GM18526 (cell line): ENCODE data around the gene TMEM150A.
A peak's percentile ranks its signal among the peaks of the same experiment; 100 is the strongest.

Experiments
- POLR2A ChIP-seq: IDR thresholded peaks from 3 replicates; pipeline ENCODE4 v1.6.1; 2011; ENCODE audit not compliant: insufficient read length; ENCODE audit errors: extremely low read depth

Gene TMEM150A, protein sequence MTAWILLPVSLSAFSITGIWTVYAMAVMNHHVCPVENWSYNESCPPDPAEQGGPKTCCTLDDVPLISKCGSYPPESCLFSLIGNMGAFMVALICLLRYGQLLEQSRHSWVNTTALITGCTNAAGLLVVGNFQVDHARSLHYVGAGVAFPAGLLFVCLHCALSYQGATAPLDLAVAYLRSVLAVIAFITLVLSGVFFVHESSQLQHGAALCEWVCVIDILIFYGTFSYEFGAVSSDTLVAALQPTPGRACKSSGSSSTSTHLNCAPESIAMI

DNA sequence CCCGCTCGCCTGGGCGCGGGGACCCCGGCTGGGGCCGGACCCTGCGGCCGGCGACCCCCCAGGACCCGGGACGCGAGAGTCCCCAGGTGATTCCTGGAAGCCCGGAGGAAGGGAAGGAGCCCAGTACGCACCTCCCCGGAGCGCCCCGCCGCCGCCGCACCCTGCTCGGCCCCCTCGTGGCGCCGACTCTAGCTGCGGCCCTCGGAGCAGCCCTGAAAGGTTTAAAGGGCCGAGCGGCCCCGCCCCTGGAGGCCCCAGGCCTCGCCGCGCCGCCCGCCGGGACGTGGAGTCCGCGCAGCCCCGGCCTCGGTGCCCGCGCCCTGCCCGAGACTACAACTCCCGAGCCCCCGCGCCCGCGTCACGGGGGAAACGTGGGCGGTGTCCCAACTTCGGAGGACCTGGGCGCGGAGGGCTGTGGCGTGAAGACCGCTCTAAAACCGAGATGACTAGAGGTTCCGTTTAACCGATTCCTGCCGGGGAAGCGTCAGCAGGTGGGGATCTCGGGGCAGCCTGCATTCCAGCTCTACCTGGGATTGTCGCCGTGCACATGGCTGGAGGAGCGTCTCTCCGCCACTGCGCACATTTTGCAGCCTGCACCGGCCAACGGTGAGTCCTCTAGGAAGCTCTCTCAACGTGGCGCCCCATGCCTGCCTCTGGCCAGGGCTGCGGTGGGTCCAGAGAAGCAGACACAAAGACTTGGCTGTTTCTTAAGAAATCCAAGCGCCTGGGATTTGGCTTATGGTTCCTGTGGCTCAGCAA lies at the start of gene TMEM150A:
TMEM150A (minus strand) TSS at position 223 of the 759 bp plus-strand sequence. CDS start 750 bp downstream, outside the sequence.
- TF ChIP-seq POLR2A: peak; percentile 51

DNA sequence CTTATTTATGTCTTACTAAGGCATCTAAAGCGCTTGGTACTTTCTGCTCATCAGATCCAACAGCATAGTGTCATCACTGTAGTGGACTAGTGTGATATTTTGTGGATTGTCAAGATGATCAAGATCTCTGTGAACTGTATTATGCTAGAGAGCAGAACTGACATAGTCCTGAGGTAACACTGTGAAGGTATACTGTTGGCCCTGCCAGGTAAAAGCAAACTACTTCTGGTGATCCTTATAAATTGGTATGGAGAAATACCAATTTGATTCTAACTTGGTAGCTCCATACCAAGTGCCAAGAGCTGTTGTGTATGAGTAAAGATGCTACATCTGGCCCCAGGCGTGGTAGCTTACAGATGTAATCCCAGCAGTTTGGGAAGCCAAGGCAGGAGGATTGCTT lies 49.6 kb upstream of the TMEM150A start:
- no peak for TF ChIP-seq POLR2A

GRCh38 chr2:85651097-85651496 lies 48.6 kb upstream of the TMEM150A start:
- no peak for TF ChIP-seq POLR2A

DNA sequence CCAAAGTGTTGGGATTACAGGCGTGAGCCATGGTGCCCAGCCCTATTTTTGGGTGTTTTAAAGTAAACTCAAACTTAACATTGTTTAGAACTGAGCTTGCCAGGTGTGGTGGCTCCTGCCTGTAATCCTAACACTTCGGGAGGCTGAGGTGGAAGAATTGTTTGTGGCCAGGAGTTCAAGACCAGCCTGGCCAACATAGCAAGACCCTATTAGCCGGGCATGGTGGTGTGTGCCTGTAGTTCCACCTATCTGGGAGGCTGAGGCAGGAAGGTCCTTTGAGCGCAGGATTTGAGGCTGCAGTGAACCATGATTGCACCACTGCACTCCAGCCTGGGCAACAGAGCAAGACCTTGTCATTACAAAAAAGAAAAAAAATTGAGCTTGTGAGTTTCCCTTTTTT lies 48.0 kb upstream of the TMEM150A start:
- no peak for TF ChIP-seq POLR2A

- no peak for TF ChIP-seq POLR2A
These were observed 47.0 kb upstream of the TMEM150A start for GRCh38 chr2:85649201-85650190.

DNA sequence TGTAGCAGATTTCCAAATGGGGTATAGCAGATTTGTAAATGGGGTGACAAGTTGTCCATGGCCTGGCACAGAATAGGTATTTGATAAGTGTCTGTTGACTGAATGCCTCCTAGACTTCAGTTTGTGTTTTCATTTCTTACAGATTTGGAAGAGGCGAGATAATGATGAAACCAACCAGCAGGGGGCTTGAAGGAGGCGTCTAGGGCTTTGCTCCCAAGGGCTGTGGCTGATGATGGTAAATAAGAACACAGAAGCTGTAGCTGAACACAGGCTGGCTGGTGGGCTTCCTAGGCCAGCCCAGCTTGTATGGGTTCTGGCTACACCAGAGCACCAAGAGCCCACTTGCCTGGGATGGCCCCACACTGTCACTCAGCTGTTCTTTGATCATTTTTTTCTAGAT lies 46.1 kb upstream of the TMEM150A start:
- no peak for TF ChIP-seq POLR2A

GRCh38 chr2:85647823-85648526 lies 45.5 kb upstream of the TMEM150A start:
- no peak for TF ChIP-seq POLR2A

GRCh38 chr2:85646166-85646565 lies 43.7 kb upstream of the TMEM150A start:
- TF ChIP-seq POLR2A: no peak

GRCh38 chr2:85644909-85645308 lies 42.4 kb upstream of the TMEM150A start:
- TF ChIP-seq POLR2A: no peak

- no peak for TF ChIP-seq POLR2A
These were observed 40.2 kb upstream of the TMEM150A start for GRCh38 chr2:85642725-85643124.

DNA sequence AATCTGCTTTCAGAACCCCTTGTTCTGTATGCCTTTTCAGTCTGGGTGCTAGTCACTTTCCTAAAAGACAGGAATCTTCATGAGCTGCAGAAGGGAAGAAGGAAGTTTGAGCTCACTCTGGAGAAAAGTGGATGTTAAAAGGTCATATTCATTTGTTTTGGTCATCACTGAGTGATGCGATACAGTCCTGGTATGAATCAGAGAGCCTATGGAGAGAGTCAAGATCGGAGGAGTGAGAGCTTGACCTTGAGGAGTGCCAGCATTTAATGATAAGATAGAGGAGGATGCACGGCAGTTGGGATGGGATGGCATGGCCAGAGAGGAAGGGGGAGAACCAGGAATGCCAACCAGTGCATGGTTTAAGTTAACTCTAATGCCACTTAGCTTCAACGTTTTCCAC lies 33.1 kb upstream of the TMEM150A start:
- TF ChIP-seq POLR2A: no peak

GRCh38 chr2:85635011-85635410 lies 32.5 kb upstream of the TMEM150A start:
- no peak for TF ChIP-seq POLR2A

- no peak for TF ChIP-seq POLR2A
These were observed 28.8 kb upstream of the TMEM150A start for GRCh38 chr2:85631316-85631715.

GRCh38 chr2:85628658-85629057 lies 26.2 kb upstream of the TMEM150A start:
- TF ChIP-seq POLR2A: no peak

GRCh38 chr2:85623991-85624390 lies 21.5 kb upstream of the TMEM150A start:
- TF ChIP-seq POLR2A: no peak
